Neural crest cell (in vitro differentiated cells): Measurements from ENCODE around the gene OXNAD1. TPM values are rescaled to one million over a fixed set of nuclear protein-coding genes. Genes with fewer than 3 reads are reported as not detected.

Experiments used
- DNase-seq: peaks from one replicate; pipeline ENCODE4 v3.0.0; 2021; ENCODE audit warnings: low read depth, mixed read lengths, low spot score
- H3K27ac Mint-ChIP-seq: one replicate; pipeline ENCODE4 v1.8.0; 2021; ENCODE audit warnings: mild to moderate bottlenecking, mixed read lengths; ENCODE audit not compliant: unreplicated experiment
- H3K27me3 Mint-ChIP-seq: 2 replicates; pipeline ENCODE4 v1.8.0; 2021; ENCODE audit warnings: low read depth, mild to moderate bottlenecking, mixed read lengths
- H3K36me3 Mint-ChIP-seq: 2 replicates; pipeline ENCODE4 v1.8.0; 2021; ENCODE audit warnings: low read depth, mild to moderate bottlenecking, mixed read lengths
- H3K4me1 Mint-ChIP-seq: 2 replicates; pipeline ENCODE4 v1.8.0; 2021; ENCODE audit warnings: mixed read lengths
- H3K4me3 Mint-ChIP-seq: one replicate; pipeline ENCODE4 v1.8.0; 2021; ENCODE audit warnings: mild to moderate bottlenecking, mixed read lengths
- H3K9me3 Mint-ChIP-seq: 2 replicates; pipeline ENCODE4 v1.8.0; 2021; ENCODE audit warnings: mixed read lengths
- long read RNA-seq: library from polyadenylated mRNA; unstranded; transcript quantifications from one replicate; pipeline ENCODE4 v2.0.0, GENCODE V29; 2020
- total RNA-seq: library from RNA; stranded (reverse); gene quantifications from 2 replicates; pipeline ENCODE4 v1.2.1, GENCODE V29; 2021
- TF ChIP-seq, protein P1 (sequence below): fragments of 200-600 bp; sonication (generic); conservative IDR thresholded peaks from 2 replicates; pipeline ENCODE4 v1.5.0; 2021; ENCODE audit warnings: antibody characterized with exemption, mild to moderate bottlenecking

Gene OXNAD1, protein sequence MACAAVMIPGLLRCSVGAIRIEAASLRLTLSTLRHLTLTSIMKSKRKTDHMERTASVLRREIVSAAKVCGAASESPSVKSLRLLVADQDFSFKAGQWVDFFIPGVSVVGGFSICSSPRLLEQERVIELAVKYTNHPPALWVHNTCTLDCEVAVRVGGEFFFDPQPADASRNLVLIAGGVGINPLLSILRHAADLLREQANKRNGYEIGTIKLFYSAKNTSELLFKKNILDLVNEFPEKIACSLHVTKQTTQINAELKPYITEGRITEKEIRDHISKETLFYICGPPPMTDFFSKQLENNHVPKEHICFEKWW
- 17.0 and 17.4 TPM in 2 replicates for total RNA-seq
- long read RNA-seq, transcript OXNAD1-201 (9 exons, 3,929 nt) = major isoform, 29 of 61 reads
- long read RNA-seq, transcript OXNAD1-209 (9 exons, 3,983 nt) = minor isoform, 5 of 61 reads
- long read RNA-seq, partial matches to known transcripts = 5 of 61 reads
- long read RNA-seq, other reads (novel, unspliced or antisense) = 17 of 61 reads

- Mint-ChIP-seq H3K36me3 (no peaks in the 10 kb centered on the region), H3K4me3 (peak within 1 kb of the TSS; percentile 99), H3K27me3 (no peaks in the 10 kb centered on the region), H3K9me3 (no peaks in the 10 kb centered on the region), H3K27ac (peak within 1 kb of the TSS; percentile 100), H3K4me1 (peaks cover 24% of the 10 kb centered on the region)
- TF ChIP-seq, protein P1, sequence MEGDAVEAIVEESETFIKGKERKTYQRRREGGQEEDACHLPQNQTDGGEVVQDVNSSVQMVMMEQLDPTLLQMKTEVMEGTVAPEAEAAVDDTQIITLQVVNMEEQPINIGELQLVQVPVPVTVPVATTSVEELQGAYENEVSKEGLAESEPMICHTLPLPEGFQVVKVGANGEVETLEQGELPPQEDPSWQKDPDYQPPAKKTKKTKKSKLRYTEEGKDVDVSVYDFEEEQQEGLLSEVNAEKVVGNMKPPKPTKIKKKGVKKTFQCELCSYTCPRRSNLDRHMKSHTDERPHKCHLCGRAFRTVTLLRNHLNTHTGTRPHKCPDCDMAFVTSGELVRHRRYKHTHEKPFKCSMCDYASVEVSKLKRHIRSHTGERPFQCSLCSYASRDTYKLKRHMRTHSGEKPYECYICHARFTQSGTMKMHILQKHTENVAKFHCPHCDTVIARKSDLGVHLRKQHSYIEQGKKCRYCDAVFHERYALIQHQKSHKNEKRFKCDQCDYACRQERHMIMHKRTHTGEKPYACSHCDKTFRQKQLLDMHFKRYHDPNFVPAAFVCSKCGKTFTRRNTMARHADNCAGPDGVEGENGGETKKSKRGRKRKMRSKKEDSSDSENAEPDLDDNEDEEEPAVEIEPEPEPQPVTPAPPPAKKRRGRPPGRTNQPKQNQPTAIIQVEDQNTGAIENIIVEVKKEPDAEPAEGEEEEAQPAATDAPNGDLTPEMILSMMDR = no peak
- DNase-seq = peak; percentile 96
Observed at GRCh38 chr3:16264708-16265454, at the start of gene OXNAD1, which contains the start of gene DPH3. OXNAD1 (plus strand) TSS chr3:16265212; CDS start chr3:16270953, 5,741 bp downstream. DPH3 (minus strand) TSS chr3:16264943; CDS start chr3:16264876, 67 bp downstream.

DNA sequence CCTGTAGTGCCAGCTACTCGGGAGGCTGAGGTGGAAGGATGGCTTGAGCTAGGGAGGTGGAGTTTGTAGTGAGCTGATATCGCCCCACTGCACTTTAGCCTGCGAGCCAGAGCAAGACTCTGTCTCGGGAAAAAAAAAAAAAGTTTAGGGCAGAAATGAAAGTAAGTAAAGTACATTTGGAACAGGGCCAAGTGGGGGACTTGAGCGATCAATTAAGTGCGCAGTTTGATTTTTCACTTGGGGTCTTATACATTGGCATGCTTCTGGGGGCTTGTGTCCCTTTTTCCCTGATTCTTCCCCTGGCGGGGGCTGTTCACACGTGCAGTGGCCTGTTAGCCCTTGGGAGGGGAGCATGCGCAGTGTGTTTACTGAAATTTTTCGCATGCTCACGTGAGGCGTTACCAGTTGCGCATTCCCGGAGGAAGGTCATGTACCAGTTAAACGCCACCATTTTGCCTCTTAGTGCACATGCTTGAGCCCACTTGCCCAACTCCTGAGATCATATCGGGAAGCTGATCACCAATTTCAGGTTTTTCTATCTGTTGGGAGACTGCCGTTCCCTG is 48.6 kb upstream of the OXNAD1 start:
- no peak for DNase-seq
- H3K36me3 Mint-ChIP-seq = no peaks in the 10 kb centered on the region
- no peaks in the 10 kb centered on the region for H3K9me3 Mint-ChIP-seq
- H3K4me3 Mint-ChIP-seq = no peak overlapping the region
- no peaks in the 10 kb centered on the region for H3K4me1 Mint-ChIP-seq
- TF ChIP-seq, protein P1 = no peak
- no peak overlapping the region for H3K27ac Mint-ChIP-seq
- no peaks in the 10 kb centered on the region for H3K27me3 Mint-ChIP-seq

DNA sequence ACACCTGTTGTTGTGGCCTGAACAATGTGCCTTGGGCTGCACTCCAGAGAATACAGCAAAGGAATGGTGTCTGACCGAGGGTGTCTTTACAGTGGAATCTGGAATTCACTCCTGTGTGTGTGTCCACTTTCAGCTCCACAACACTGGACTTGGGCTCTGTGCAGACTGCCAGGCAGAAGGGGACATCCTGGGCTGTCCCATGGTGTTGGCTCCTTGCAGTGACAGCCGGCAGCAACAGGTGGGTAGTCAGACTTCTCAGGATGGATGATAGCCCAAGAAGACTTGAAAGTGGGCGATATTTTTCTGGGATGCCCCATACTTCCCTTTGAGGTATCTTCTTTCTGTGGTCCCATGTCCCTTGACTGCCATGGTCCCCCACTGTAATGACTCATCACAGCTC is 45.2 kb upstream of the OXNAD1 start:
- Mint-ChIP-seq H3K36me3 (no peaks in the 10 kb centered on the region), H3K4me1 (no peaks in the 10 kb centered on the region), H3K9me3 (peaks cover 2% of the 10 kb centered on the region), H3K27ac (no peak overlapping the region), H3K4me3 (no peak overlapping the region), H3K27me3 (no peaks in the 10 kb centered on the region)
- DNase-seq = no peak
- TF ChIP-seq, protein P1 = no peak

GRCh38 chr3:16221990-16222389 is 43.0 kb upstream of the OXNAD1 start:
- Mint-ChIP-seq H3K36me3 (no peaks in the 10 kb centered on the region), H3K27me3 (no peaks in the 10 kb centered on the region), H3K4me1 (peaks cover 6% of the 10 kb centered on the region), H3K4me3 (no peak overlapping the region), H3K27ac (peak overlapping the region; percentile 75), H3K9me3 (peaks cover 6% of the 10 kb centered on the region)
- TF ChIP-seq, protein P1 = no peak
- DNase-seq = no peak

DNA sequence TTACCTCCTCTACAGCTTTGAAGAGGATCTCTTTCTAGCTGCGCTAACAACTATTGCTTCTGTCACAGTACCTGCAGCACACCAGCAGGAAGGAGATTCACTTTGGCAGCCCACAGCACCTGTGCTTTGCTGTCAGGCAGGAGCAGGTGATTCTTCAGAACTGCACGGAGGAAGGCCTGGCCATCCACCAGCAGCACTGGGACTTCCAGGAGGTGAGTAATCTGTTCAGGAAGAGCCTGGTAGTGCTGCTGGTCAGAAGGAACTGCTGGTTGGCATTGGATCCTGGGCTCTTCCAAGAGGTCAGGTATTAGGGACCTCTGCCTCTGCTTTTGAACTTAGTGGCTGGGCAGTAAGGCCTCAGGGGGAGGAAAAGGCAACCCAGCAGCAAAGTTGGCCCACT is 42.5 kb upstream of the OXNAD1 start:
- no peak overlapping the region for H3K4me3 Mint-ChIP-seq

More for the DNA sequence above, 42.5 kb upstream of the OXNAD1 start:
- TF ChIP-seq, protein P1 = no peak
- peaks cover 11% of the 10 kb centered on the region for H3K4me1 Mint-ChIP-seq
- H3K27me3 Mint-ChIP-seq = no peaks in the 10 kb centered on the region
- H3K27ac Mint-ChIP-seq = no peak overlapping the region
- H3K36me3 Mint-ChIP-seq = no peaks in the 10 kb centered on the region
- H3K9me3 Mint-ChIP-seq = peaks cover 6% of the 10 kb centered on the region
- no peak for DNase-seq
